Stimulated activated naive B cell treated with anti-CD40 and anti-IgM and Interleukin-4, amounts not matched to agents 10 μg/mL and 1 μg/mL and 100 μg/mL, for 72 hours (primary cell): ENCODE results near the gene KMT2B.
A peak's percentile ranks its signal among the peaks of the same experiment; 100 is the strongest.
"Not testable (repeated sequence)": the region's sequence is repeated elsewhere in the genome, so short reads cannot be mapped to it uniquely, and the experiment has no call there.

Experiments used
- ATAC-seq, 2 donors: fragments of 150-1000 bp; cut with Tn5 transposase; replicated peaks; 2 replicates each; pipeline ENCODE4 v1.10.0; 2021; ENCODE audit warnings: moderate library complexity in 1 of 2
- DNase-seq: peaks from one replicate; pipeline ENCODE4 v3.0.0; 2021
- H3K27ac Mint-ChIP-seq: one replicate; pipeline ENCODE4 v1.8.0; 2022; ENCODE audit warnings: mild to moderate bottlenecking, mixed read lengths
- H3K27me3 Mint-ChIP-seq, 2 donors: one replicate each; pipeline ENCODE4 v1.8.0; 2022; ENCODE audit warnings: mixed read lengths in 2 of 2
- H3K36me3 Mint-ChIP-seq, 2 donors: one replicate each; pipeline ENCODE4 v1.8.0; 2022; ENCODE audit warnings: mixed read lengths in 2 of 2, mild to moderate bottlenecking in 1 of 2
- H3K4me1 Mint-ChIP-seq, 2 donors: one replicate each; pipeline ENCODE4 v1.8.0; 2022; ENCODE audit warnings: mixed read lengths in 2 of 2, mild to moderate bottlenecking in 1 of 2
- H3K4me3 Mint-ChIP-seq, 2 donors: one replicate each; pipeline ENCODE4 v1.8.0; 2022; ENCODE audit warnings: mild to moderate bottlenecking in 2 of 2, mixed read lengths in 2 of 2, moderate library complexity in 1 of 2
- H3K9me3 Mint-ChIP-seq, 2 donors: one replicate each; pipeline ENCODE4 v1.8.0; 2022; ENCODE audit warnings: mixed read lengths in 2 of 2, mild to moderate bottlenecking in 1 of 2

Gene KMT2B

GRCh38 chr19:35717665-35718344, at the start of gene KMT2B:
Gene KMT2B, plus strand, starts transcription at chr19:35718003. Its CDS starts 16 bp downstream, at chr19:35718019.
- Mint-ChIP-seq H3K4me1 (peaks cover 53 to 79% of the 10 kb centered on the region in 2 donors), H3K4me3 (peak within 1 kb of the TSS; percentile 91 to 97), H3K27ac (peak within 1 kb of the TSS; percentile 95), H3K36me3 (peaks cover 36 to 61% of the 10 kb centered on the region in 2 donors), H3K9me3 (no peaks in the 10 kb centered on the region), H3K27me3 (no peaks in the 10 kb centered on the region)
- DNase-seq (peak; percentile 97), ATAC-seq (peak; percentile 58 to 69)

- peaks cover 0 to 9% of the 10 kb centered on the region in 2 donors for H3K36me3 Mint-ChIP-seq
- peaks cover 34 to 41% of the 10 kb centered on the region in 2 donors for H3K27me3 Mint-ChIP-seq
- no peaks in the 10 kb centered on the region for H3K9me3 Mint-ChIP-seq
- no peak overlapping the region for H3K4me3 Mint-ChIP-seq
- H3K4me1 Mint-ChIP-seq = peaks cover 6 to 14% of the 10 kb centered on the region in 2 donors
- DNase-seq = no peak
- no peak for ATAC-seq
- no peak overlapping the region for H3K27ac Mint-ChIP-seq
Measured at GRCh38 chr19:35669566-35669965, 48.2 kb upstream of the KMT2B start.

- Mint-ChIP-seq H3K36me3 (peaks cover 0 to 7% of the 10 kb centered on the region in 2 donors), H3K9me3 (no peaks in the 10 kb centered on the region), H3K27me3 (peaks cover 35 to 43% of the 10 kb centered on the region in 2 donors), H3K27ac (no peak overlapping the region), H3K4me3 (no peak overlapping the region), H3K4me1 (peaks cover 6 to 14% of the 10 kb centered on the region in 2 donors)
- no peak for ATAC-seq
- no peak for DNase-seq
Measured at GRCh38 chr19:35669974-35670373, 47.8 kb upstream of the KMT2B start.

- no peak for DNase-seq
- Mint-ChIP-seq H3K27me3 (peaks cover 36 to 48% of the 10 kb centered on the region in 2 donors), H3K27ac (no peak overlapping the region), H3K9me3 (no peaks in the 10 kb centered on the region), H3K4me3 (no peak overlapping the region), H3K4me1 (peaks cover 6 to 14% of the 10 kb centered on the region in 2 donors), H3K36me3 (no peaks in the 10 kb centered on the region)
- no peak for ATAC-seq
Measured at GRCh38 chr19:35670686-35671085, 47.1 kb upstream of the KMT2B start.

- Mint-ChIP-seq H3K4me1 (peaks cover 6 to 14% of the 10 kb centered on the region in 2 donors), H3K4me3 (no peak overlapping the region), H3K27ac (no peak overlapping the region), H3K9me3 (no peaks in the 10 kb centered on the region), H3K36me3 (no peaks in the 10 kb centered on the region), H3K27me3 (peaks cover 42 to 58% of the 10 kb centered on the region in 2 donors)
- ATAC-seq (no peak), DNase-seq (no peak)
Measured at GRCh38 chr19:35671818-35672217, 46.0 kb upstream of the KMT2B start.

GRCh38 chr19:35673121-35673804, 44.5 kb upstream of the KMT2B start:
- H3K4me3 Mint-ChIP-seq = peak overlapping the region; percentile 78 to 80
- no peak overlapping the region for H3K27ac Mint-ChIP-seq
- ATAC-seq = peak; percentile 71 to 81
- peak; percentile 7 for DNase-seq
- H3K27me3 Mint-ChIP-seq = peaks cover 47 to 67% of the 10 kb centered on the region in 2 donors
- peaks cover 6 to 14% of the 10 kb centered on the region in 2 donors for H3K4me1 Mint-ChIP-seq
- no peaks in the 10 kb centered on the region for H3K9me3 Mint-ChIP-seq
- H3K36me3 Mint-ChIP-seq = no peaks in the 10 kb centered on the region

- no peak for DNase-seq
- Mint-ChIP-seq H3K27me3 (peaks cover 37 to 56% of the 10 kb centered on the region in 2 donors), H3K9me3 (no peaks in the 10 kb centered on the region), H3K36me3 (no peaks in the 10 kb centered on the region), H3K27ac (peak overlapping the region; percentile 33), H3K4me1 (peaks cover 6 to 9% of the 10 kb centered on the region in 2 donors), H3K4me3 (no peak overlapping the region)
- ATAC-seq = no peak
Measured at GRCh38 chr19:35675589-35676140, 42.1 kb upstream of the KMT2B start.

- Mint-ChIP-seq H3K27ac (no peak overlapping the region), H3K27me3 (no peaks in the 10 kb centered on the region), H3K4me3 (no peak overlapping the region), H3K4me1 (peaks cover 6 to 10% of the 10 kb centered on the region in 2 donors), H3K36me3 (no peaks in the 10 kb centered on the region), H3K9me3 (no peaks in the 10 kb centered on the region)
- DNase-seq = no peak
- ATAC-seq = no peak
Measured at GRCh38 chr19:35689836-35690235, 28.0 kb upstream of the KMT2B start.

GRCh38 chr19:35691106-35691505, 26.7 kb upstream of the KMT2B start:
- H3K27me3 Mint-ChIP-seq, DNase-seq, H3K9me3 Mint-ChIP-seq, H3K36me3 Mint-ChIP-seq, ATAC-seq, H3K4me3 Mint-ChIP-seq, H3K27ac Mint-ChIP-seq: not testable (repeated sequence)
- H3K4me1 Mint-ChIP-seq = peaks cover 6 to 10% of the 10 kb centered on the region in 2 donors

- Mint-ChIP-seq H3K9me3 (no peaks in the 10 kb centered on the region), H3K36me3 (no peaks in the 10 kb centered on the region)
- no peak for DNase-seq
Measured at GRCh38 chr19:35692010-35692409, 25.8 kb upstream of the KMT2B start.

GRCh38 chr19:35693422-35693821, 24.4 kb upstream of the KMT2B start:
- no peaks in the 10 kb centered on the region for H3K36me3 Mint-ChIP-seq
- ATAC-seq (peak; percentile 4 to 5), DNase-seq (no peak)
- H3K27ac Mint-ChIP-seq = no peak overlapping the region
- peaks cover 11 to 19% of the 10 kb centered on the region in 2 donors for H3K4me1 Mint-ChIP-seq
- no peaks in the 10 kb centered on the region for H3K27me3 Mint-ChIP-seq
- no peaks in the 10 kb centered on the region for H3K9me3 Mint-ChIP-seq
- no peak overlapping the region for H3K4me3 Mint-ChIP-seq

More at GRCh38 chr19:35692010-35692409, 25.8 kb upstream of the KMT2B start:
- ATAC-seq = no peak
- H3K4me1 Mint-ChIP-seq = peaks cover 8 to 19% of the 10 kb centered on the region in 2 donors
- no peaks in the 10 kb centered on the region for H3K27me3 Mint-ChIP-seq
- no peak overlapping the region for H3K27ac Mint-ChIP-seq
- H3K4me3 Mint-ChIP-seq = no peak overlapping the region

GRCh38 chr19:35693835-35694599, 23.8 kb upstream of the KMT2B start:
- H3K4me1 Mint-ChIP-seq = peaks cover 11 to 19% of the 10 kb centered on the region in 2 donors
- H3K9me3 Mint-ChIP-seq = no peaks in the 10 kb centered on the region
- H3K4me3 Mint-ChIP-seq = no peak overlapping the region
- H3K36me3 Mint-ChIP-seq = no peaks in the 10 kb centered on the region
- ATAC-seq (peak; percentile 96 to 99), DNase-seq (peak; percentile 84)
- peak overlapping the region; percentile 67 for H3K27ac Mint-ChIP-seq
- H3K27me3 Mint-ChIP-seq = peaks cover 0 to 5% of the 10 kb centered on the region in 2 donors

- peaks cover 0 to 6% of the 10 kb centered on the region in 2 donors for H3K27me3 Mint-ChIP-seq
- ATAC-seq = no peak
- H3K36me3 Mint-ChIP-seq = no peaks in the 10 kb centered on the region
- H3K9me3 Mint-ChIP-seq = no peaks in the 10 kb centered on the region
- no peak overlapping the region for H3K4me3 Mint-ChIP-seq
- H3K27ac Mint-ChIP-seq = no peak overlapping the region
- DNase-seq = no peak
- peaks cover 13 to 19% of the 10 kb centered on the region in 2 donors for H3K4me1 Mint-ChIP-seq
Measured at GRCh38 chr19:35695895-35696422, 21.8 kb upstream of the KMT2B start.

GRCh38 chr19:35696835-35697234, 21.0 kb upstream of the KMT2B start:
- DNase-seq (no peak), ATAC-seq (peak; percentile 45 to 72)
- Mint-ChIP-seq H3K27me3 (peaks cover 0 to 6% of the 10 kb centered on the region in 2 donors), H3K36me3 (no peaks in the 10 kb centered on the region), H3K4me3 (no peak overlapping the region), H3K9me3 (no peaks in the 10 kb centered on the region), H3K27ac (peak overlapping the region; percentile 42), H3K4me1 (peaks cover 13 to 19% of the 10 kb centered on the region in 2 donors)
